Omental fat pad (tissue), 4 donors: ENCODE measurements around the gene DNASE2B. TPM values are rescaled to one million over a fixed set of nuclear protein-coding genes. Genes with fewer than 3 reads are reported as not detected.

Experiments
- ATAC-seq: fragments of 150-250 bp; one replicate; pipeline ENCODE4 v1.9.1; 2016; ENCODE audit warnings: mild to moderate bottlenecking, moderate library complexity; ENCODE audit not compliant: low FRiP score
- DNase-seq: peaks from one replicate; pipeline ENCODE4 v3.0.0-alpha.2; 2019; ENCODE audit warnings: low spot score
- total RNA-seq, 4 donors: library from RNA; depleted of rRNA; stranded (reverse); fragments of >200 nt; gene quantifications; one replicate each; pipeline ENCODE4 v1.1.0, GENCODE V29; 2016
- TF ChIP-seq, protein P1 (sequence below), 3 donors: fragments of 450-650 bp; IDR thresholded peaks; one replicate each; pipeline ENCODE4 v1.5.1; 2016 to 2017; ENCODE audit warnings: antibody characterized with exemption in 3 of 3, mild to moderate bottlenecking in 3 of 3, moderate library complexity in 2 of 3

The DNASE2B gene
- total RNA-seq, 4 donors from 2014 or later: 1.3 to 9.7 TPM; not detected in 2

DNA sequence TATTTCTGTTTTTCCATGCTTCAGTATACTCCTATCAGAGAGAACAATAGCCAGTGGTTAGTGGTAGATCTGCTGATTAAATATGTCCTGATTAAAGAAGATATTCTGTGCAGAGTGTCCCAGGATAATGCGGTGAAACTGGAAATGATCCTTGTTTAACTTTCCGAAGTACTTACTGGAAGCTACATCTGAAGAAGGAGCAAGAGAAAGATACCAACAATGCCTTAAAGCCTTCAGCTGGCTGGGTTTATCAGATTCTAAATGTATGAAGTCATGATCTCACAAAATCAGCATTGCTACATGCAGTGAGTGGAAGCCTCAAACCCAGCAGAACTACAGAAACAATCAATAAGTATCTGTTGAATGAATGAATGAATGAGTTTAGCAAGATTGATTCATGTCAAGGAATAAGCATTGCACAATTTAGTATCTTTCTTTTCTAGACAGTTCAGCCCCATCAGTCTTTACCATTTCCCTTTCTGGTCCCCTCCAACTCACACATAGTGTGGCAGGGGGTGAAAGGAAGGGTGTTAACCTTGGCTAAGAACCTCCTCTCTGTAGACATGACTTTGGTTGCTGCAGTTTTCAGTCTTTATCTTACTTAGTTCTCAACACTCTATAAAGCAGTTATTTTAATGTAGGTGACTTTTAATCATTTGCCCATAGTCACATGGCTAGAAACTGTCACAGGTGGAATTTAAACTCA is 24.7 kb upstream of the DNASE2B start:
- TF ChIP-seq, protein P1, sequence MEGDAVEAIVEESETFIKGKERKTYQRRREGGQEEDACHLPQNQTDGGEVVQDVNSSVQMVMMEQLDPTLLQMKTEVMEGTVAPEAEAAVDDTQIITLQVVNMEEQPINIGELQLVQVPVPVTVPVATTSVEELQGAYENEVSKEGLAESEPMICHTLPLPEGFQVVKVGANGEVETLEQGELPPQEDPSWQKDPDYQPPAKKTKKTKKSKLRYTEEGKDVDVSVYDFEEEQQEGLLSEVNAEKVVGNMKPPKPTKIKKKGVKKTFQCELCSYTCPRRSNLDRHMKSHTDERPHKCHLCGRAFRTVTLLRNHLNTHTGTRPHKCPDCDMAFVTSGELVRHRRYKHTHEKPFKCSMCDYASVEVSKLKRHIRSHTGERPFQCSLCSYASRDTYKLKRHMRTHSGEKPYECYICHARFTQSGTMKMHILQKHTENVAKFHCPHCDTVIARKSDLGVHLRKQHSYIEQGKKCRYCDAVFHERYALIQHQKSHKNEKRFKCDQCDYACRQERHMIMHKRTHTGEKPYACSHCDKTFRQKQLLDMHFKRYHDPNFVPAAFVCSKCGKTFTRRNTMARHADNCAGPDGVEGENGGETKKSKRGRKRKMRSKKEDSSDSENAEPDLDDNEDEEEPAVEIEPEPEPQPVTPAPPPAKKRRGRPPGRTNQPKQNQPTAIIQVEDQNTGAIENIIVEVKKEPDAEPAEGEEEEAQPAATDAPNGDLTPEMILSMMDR (IDR thresholded peaks at IDR 0.05): no peak
- DNase-seq: no peak

GRCh38 chr1:84374991-84375696 is 23.1 kb upstream of the DNASE2B start:
- TF ChIP-seq, protein P1 (IDR thresholded peaks at IDR 0.05): no peak
- ATAC-seq: peak; percentile 27
- DNase-seq: no peak

More for the DNA sequence above, 24.7 kb upstream of the DNASE2B start:
- ATAC-seq: no peak

GRCh38 chr1:84376000-84376910 is 22.0 kb upstream of the DNASE2B start:
- no peak for ATAC-seq
- DNase-seq: no peak
- TF ChIP-seq, protein P1 (IDR thresholded peaks at IDR 0.05): no peak

DNA sequence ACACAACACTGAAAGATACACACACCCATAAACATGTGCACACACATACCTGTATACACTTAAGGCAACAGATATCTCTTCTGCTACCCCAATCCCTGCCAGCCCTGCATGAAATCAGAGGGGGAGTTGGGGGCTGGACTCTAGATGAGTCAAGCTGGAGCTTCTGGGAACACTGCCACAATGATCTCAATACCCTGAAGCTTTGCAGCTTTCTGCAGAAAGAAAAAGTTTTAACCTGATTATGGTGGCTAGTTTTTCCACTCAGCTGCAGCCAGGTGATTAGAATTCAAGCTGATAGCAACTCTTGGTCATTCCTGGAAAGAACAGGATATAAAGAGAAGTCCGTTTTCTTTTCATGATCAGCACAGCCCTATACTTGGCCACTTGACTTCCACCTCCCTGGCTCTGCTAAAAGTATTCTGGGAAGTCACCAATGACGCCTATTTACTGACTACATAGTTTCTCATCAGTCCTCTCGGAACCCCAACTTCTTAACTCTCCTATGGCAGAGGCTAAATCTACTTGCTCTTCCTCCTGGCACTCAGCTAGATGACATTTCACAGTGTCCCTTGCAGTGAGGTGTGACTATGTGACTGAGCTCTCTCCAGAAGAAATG is 20.7 kb upstream of the DNASE2B start:
- DNase-seq: peak; percentile 29
- TF ChIP-seq, protein P1 (IDR thresholded peaks at IDR 0.05): no peak
- peak; percentile 78 for ATAC-seq

GRCh38 chr1:84379138-84379916 is 19.0 kb upstream of the DNASE2B start:
- DNase-seq: no peak
- TF ChIP-seq, protein P1 (IDR thresholded peaks at IDR 0.05): no peak
- peak; percentile 78 for ATAC-seq

GRCh38 chr1:84379917-84380180 is 18.4 kb upstream of the DNASE2B start:
- ATAC-seq (no peak), DNase-seq (no peak)
- TF ChIP-seq, protein P1 (IDR thresholded peaks at IDR 0.05): no peak
